Left hindlimb (tissue), 1 donor: ENCODE data around the gene RFXANK.
"Not testable (repeated sequence)": the region's sequence is repeated elsewhere in the genome, so short reads cannot be mapped to it uniquely, and the experiment has no call there.

Source experiments
- DNase-seq: peaks from one replicate; pipeline ENCODE4 v3.0.0-alpha.2; 2018

Gene RFXANK

GRCh38 chr19:19192078-19192882 lies at the start of gene RFXANK, which contains the start of gene BORCS8:
Gene RFXANK (plus strand): TSS chr19:19192258. CDS start chr19:19193947, 1,689 bp downstream.
Gene BORCS8 (minus strand): TSS chr19:19192152. CDS start chr19:19192117, 35 bp downstream.
- DNase-seq, result peak; percentile 99

- no peak for DNase-seq
These were observed 49.7 kb upstream of the RFXANK start for GRCh38 chr19:19142347-19142746.

DNA sequence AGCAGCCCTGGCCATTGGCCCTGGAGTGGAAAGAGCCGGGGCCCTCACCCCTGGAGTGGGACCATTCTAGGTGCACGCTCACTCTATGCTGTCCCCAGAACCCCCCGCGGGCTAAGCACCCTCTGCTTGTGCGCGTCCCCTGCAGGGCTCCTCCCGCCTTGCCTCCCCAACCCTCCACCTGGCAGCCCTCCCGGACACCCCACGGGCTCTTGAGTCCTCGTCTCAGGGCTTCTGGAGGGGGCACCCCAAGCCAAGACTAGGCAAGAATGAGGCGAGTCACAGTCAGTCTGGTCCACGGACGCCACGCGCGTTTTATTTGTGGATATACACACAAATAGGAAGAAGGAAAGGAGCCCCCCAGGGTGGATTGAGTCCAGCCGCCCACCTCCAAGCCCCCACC lies 46.8 kb upstream of the RFXANK start:
- DNase-seq, result no peak

- DNase-seq, result peak; percentile 84
These were observed 46.1 kb upstream of the RFXANK start for GRCh38 chr19:19145684-19146608.

GRCh38 chr19:19146865-19147264 lies 45.2 kb upstream of the RFXANK start:
- DNase-seq, result no peak

DNA sequence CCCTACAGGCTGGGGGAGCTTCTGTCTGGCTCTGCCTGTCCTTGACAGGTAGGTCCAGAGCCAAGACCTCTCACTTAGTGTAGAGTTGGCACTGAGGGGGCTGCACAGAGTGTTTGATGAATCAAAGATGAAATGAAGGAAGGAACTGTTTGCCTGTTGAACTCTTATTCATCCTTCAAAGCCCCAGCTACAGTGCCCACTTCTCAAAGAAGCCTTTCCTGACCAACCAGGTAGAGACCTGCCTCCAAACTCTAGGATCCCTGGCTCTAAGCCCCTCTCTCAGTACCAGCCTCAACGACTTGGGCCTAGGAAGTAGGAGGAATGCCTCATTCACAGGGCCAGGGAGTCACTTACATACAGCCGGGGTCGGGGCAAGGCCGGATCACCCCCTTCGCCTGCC lies 44.7 kb upstream of the RFXANK start:
- no peak for DNase-seq

GRCh38 chr19:19148504-19148903 lies 43.6 kb upstream of the RFXANK start:
- DNase-seq, result not testable (repeated sequence)

DNA sequence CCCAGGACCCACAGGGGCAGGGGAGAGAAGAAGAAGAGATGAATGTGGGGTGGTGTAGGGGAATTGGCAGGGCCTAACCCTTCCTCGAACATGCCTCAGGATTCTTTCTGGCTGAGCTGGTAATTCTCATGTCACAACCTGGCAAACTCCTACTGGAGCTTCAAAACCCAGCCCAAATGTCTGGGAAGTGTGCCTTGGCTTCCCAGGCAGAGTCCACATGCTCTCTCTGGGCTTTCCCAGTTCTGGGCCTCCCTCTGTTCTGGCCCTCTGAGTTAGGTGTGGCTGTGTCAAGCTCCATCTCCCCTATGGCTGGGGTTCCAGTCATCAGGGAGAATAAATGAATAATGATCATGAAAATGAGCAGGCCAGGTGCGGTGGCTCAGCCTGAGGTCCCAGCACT lies 42.6 kb upstream of the RFXANK start:
- no peak for DNase-seq

DNA sequence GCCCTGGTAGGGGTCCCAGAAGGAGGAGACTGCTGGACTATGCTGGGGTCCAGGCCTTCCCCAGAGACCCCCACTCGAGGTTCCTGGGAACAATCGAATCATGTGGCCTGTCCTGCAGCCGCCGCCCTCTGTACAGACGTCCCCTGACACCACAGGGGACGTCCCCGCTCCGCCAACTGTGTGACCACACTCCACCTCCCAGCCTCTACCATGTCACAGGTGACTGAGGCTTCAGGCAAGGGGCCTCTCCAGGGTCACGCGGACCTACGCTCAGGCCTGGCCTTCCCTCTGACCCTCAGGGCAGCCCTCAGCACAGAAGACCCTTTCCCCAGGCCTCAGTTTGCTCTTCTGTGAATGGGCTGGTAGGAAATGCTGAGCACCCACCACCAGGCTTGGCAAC lies 40.6 kb upstream of the RFXANK start:
- no peak for DNase-seq

- DNase-seq, result no peak
These were observed 39.2 kb upstream of the RFXANK start for GRCh38 chr19:19152668-19153384.

DNA sequence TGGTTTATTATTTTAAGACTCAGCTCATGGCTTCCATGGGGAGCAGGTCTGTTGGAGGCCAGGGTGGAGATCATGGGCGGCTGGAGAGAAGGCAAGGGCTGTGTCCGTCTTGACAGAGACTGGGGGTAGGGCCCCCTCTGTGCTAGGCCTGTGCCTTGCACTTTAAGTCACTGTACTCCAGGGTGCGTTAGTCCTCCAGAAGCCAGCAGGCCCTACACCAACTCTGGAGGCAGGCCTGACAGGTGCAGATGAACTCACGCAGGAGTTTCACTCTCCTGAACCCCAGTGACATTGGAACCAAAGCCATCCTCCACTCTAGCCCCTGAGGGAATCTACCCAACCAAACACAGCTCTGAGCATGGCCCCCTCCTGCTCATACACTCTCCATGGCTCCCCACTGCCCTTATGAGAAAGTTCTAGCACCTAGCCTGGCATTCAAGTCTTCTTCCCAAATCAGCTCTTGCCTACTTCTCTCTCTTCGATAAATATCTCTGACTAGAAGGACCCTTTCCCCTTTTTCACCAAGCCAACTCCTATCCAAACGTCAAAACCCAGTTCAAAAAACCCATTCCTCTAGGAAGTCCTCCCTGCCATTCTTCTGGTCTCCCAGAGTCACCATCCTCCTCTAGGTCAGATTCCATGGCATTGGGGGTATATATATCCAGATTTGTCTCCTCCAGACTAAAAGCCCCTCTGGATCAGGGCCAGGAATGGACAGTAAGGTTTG lies 37.1 kb upstream of the RFXANK start:
- DNase-seq, result no peak

DNA sequence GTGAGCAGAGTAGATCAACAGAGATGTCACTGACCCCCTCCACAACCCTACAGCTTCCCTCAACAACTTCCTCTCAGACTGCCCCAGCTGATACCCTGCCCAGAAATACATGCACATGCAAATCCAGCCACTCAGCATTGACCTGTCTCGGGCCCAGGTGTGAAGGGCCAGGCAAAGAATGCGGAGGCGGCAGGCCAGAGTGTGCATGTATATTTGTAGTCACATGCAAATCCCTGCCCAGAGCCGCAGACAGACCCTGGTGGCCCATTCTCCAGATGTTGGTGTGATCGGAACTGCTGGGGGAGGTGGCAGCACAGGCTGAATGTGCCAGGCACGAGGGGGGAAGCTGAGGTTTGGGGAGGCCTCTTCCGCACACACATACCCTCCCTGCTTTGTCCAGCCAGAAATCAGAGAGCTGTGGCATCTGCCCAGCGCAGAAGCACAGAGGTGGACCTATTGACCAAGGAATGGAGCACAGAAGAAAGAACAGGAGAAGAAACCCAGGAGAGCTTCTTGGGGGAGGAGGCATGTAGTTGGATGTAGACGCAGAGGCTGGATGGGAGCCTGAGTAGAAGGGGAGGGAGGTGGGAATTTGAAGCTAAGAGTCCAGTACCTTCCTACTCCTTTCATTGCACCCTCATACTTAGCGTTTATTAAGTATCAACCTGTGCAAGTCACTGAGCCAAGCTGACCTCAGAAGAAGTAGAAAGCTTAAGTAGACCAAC lies 36.4 kb upstream of the RFXANK start:
- DNase-seq, result no peak

- no peak for DNase-seq
These were observed 34.2 kb upstream of the RFXANK start for GRCh38 chr19:19157808-19158207.

- DNase-seq, result no peak
These were observed 32.5 kb upstream of the RFXANK start for GRCh38 chr19:19159534-19159933.

DNA sequence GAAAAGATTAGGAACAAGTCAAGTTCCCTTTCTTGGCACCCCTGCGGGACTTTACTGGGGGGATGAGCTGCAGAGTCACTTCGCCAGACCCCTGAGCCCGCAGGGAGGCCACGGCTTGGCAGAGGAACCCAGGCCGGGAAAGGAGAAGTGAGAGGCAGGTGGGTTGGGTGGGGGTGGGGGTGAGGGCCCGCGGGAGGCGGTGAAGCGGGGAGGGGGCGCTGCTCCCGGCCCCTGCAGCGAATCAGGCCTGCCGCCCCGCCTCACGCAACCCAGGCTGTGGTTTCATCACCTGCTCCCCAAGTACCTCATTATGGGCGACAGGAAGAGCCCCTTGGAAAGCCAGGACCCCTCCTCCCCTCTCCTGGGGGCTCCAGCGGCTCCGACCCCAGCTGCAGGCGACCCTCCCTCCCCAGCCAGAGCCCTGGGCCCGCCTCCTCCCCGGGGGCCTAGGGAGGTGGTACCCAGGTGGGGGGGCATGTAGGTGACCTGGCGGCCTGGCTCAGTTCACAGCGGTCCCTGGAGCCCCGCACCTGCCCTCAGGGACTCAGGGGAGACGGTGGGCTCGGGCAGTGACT lies 31.5 kb upstream of the RFXANK start:
- no peak for DNase-seq

- DNase-seq, result no peak
These were observed 29.6 kb upstream of the RFXANK start for GRCh38 chr19:19162495-19162894.

DNA sequence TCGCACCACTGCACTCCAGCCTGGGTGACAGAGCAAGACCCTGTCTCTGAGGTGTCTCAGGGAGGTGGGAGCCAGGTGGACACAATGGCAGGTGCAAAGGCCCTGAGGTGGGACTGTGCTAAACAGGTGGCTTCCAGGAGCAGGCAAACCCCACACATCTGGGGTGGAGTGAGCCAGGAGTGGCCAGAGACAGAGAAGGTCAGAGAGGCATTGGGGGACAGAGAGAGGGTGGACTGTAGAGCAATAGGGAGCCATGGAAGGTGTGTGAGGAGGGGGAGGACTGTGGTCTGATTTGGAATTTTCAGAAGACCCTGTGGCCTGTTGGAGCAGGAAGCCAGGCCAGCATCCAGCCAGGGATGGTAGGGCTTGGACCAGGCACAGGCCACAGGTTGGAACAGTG lies 26.7 kb upstream of the RFXANK start:
- DNase-seq, result no peak

DNA sequence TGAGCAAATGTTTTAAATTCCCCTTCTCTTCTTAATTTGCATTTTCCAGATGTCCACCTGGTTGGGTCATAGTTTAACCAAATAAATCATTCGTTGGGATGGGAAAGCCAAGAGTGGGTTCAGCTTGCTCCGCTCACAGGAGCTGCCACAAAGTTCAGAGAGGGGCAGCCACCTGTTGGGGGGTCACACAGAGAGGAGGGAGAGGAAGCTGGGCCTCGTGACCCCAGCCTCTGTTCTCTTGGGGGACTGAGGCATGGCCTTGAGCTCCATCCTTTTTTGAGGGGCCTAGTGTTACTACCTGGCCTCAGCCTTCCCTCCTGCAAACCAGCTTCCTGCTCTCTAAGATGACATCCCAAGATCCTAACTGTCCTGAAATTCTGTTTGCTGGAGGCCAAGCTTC lies 24.4 kb upstream of the RFXANK start:
- no peak for DNase-seq

DNA sequence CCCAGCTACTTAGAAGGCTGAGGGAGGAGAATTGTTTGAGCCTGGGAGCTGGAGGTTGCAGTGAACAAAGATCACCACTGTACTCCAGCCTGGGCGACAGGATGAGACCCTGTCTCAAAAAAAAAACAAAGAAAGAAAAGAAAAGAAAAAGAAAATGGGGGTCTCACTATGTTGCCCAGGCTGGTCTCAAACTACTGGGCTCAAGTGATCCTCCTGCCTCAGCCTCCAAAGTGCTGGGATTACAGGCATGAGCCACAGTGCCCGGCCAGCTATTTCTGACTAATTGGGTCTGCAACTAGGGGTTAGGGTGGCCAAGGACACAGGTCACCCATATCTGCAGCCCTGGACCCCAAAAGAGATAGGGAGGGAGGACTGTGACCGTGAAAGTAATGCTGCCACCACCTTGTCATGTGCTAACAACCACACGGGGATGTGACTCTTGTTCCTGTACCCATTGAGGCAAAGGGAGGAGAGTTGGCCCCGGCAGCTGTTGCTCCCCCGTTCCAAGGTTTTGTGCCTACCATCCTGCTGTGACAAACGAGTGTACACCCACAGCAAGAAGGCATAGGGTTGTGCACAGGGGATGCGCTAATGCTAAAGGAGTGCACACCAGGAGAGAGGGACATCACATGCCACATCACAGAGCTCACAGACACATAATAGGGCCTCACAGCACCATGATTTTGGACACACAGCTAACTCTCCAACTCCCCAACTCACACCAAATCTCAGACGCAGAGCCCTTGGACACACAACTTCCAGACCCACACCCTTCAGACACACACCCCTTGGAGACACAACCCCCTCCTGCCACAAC lies 22.6 kb upstream of the RFXANK start:
- no peak for DNase-seq
